BJ (cell line): Measurements from ENCODE around the gene CHL1. TPM values are rescaled to one million over a fixed set of nuclear protein-coding genes. Genes with fewer than 3 reads are reported as not detected.

Source experiments
- CTCF ChIA-PET: fragments of 350-600 bp; formaldehyde crosslinking; extraction: SDS; loops from one replicate; lab custom pipeline; 2021; ENCODE audit warnings: antibody characterized with exemption, inconsistent platforms; lab: Yijun Ruan, JAX
- POLR2A ChIA-PET: fragments of 300-600 bp; sonication (Branson Sonifier 250); formaldehyde crosslinking; extraction: SDS; loops from one replicate; lab custom pipeline; 2021; ENCODE audit warnings: antibody characterized with exemption; lab: Charles Lee
- DNase-seq: peaks from one replicate; pipeline ENCODE4 v3.0.0-alpha.2; 2011; ENCODE audit warnings: low read depth
- H3K27me3 ChIP-seq: 2 replicates; pipeline ENCODE4 v1.6.0; 2011; ENCODE audit warnings: low read length; ENCODE audit not compliant: control insufficient read depth, insufficient read depth
- H3K36me3 ChIP-seq: 2 replicates; pipeline ENCODE4 v1.5.1; 2011; ENCODE audit warnings: low read length; ENCODE audit not compliant: control insufficient read depth, insufficient read depth
- H3K4me3 ChIP-seq: 2 replicates; pipeline ENCODE4 v1.5.1; 2011; ENCODE audit warnings: low read depth, mild to moderate bottlenecking, control low read depth, low read length
- polyA plus RNA-seq: library from polyadenylated mRNA; depleted of rRNA; stranded (reverse); fragments of >200 nt; gene quantifications from 2 replicates; pipeline ENCODE4 v1.2.3, GENCODE V29; 2011
- TF ChIP-seq, protein P1 (sequence below): IDR thresholded peaks from 2 replicates; pipeline ENCODE4 v1.5.1; 2011; ENCODE audit warnings: low read depth, mild to moderate bottlenecking, control low read depth, inconsistent platforms, low read length, moderate library complexity; ENCODE audit not compliant: insufficient read depth

The CHL1 gene
- polyA plus RNA-seq, 1 experiment, result not detected

GRCh38 chr3:354432-354831 is 157.9 kb downstream of the CHL1 start:
- ChIA-PET CTCF (interaction anchor here (0.9 to 1.6 kb wide), 4 partner anchors 8 to 26 kb away, joined by 3 to 5 read pairs (median 4); no protein-coding TSS in a partner anchor), POLR2A (no interaction called here)
- Histone ChIP-seq H3K36me3 (no peaks in the 10 kb centered on the region), H3K27me3 (no peaks in the 10 kb centered on the region), H3K4me3 (no peak overlapping the region)
- DNase-seq, result no peak
- TF ChIP-seq, protein P1, sequence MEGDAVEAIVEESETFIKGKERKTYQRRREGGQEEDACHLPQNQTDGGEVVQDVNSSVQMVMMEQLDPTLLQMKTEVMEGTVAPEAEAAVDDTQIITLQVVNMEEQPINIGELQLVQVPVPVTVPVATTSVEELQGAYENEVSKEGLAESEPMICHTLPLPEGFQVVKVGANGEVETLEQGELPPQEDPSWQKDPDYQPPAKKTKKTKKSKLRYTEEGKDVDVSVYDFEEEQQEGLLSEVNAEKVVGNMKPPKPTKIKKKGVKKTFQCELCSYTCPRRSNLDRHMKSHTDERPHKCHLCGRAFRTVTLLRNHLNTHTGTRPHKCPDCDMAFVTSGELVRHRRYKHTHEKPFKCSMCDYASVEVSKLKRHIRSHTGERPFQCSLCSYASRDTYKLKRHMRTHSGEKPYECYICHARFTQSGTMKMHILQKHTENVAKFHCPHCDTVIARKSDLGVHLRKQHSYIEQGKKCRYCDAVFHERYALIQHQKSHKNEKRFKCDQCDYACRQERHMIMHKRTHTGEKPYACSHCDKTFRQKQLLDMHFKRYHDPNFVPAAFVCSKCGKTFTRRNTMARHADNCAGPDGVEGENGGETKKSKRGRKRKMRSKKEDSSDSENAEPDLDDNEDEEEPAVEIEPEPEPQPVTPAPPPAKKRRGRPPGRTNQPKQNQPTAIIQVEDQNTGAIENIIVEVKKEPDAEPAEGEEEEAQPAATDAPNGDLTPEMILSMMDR, result peak; percentile 58

DNA sequence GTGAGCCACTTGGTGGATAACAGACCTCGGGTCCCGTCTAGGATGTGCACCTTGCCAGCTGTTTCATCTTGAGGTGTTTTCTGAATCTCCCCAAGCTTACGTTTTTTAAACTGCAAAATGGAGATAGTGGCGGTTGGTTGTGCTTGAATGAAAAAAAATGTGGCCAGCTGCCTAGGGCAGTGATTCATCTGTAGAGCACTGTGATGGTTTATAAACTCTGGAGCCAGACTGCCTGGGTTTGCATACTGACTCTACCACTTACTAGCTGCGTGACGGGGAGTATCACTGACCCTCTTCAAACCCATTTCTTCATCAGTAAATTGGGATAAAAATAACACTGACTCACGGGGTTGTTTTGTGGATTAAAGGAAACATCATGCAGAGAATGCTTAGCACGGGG is 159.1 kb downstream of the CHL1 start:
- no peak overlapping the region for H3K4me3 ChIP-seq
- POLR2A ChIA-PET, result no interaction called here
- DNase-seq, result no peak
- H3K27me3 ChIP-seq, result no peaks in the 10 kb centered on the region
- CTCF ChIA-PET, result interaction anchor here (1.1 kb wide), 1 partner anchor 17 kb away, joined by 3 read pairs; no protein-coding TSS in a partner anchor
- H3K36me3 ChIP-seq, result no peaks in the 10 kb centered on the region
- TF ChIP-seq, protein P1, result no peak

GRCh38 chr3:356952-357351 is 160.4 kb downstream of the CHL1 start:
- TF ChIP-seq, protein P1, result no peak
- Histone ChIP-seq H3K27me3 (no peaks in the 10 kb centered on the region), H3K4me3 (no peak overlapping the region), H3K36me3 (no peaks in the 10 kb centered on the region)
- no peak for DNase-seq
- CTCF ChIA-PET, result no interaction called here
- POLR2A ChIA-PET, result no interaction called here

DNA sequence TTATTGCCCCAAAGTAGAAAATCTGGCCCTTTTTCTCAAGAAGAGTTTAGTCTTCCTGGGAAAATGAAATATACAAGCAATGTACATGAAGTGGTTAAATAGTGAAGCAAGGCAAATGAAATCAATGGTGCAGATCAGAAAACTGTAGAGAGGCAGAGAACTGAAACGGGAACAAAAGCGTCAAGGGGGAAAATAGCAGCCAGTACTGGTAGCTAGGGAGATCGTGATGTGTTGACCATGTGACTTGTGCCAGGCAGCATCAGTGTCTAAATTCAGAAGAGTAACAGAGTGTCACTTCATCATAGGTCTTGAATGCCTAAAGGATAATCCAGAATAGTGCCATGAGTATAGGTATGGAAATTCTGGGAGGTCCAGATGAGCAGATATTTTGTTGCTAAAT is 163.1 kb downstream of the CHL1 start:
- CTCF ChIA-PET, result no interaction called here
- no peaks in the 10 kb centered on the region for H3K27me3 ChIP-seq

GRCh38 chr3:362681-363338 is 166.2 kb downstream of the CHL1 start:
- CTCF ChIA-PET, result interaction anchor here (1.2 kb wide), 1 partner anchor 9 kb away, joined by 5 read pairs; no protein-coding TSS in a partner anchor

More for the DNA sequence above, 163.1 kb downstream of the CHL1 start:
- DNase-seq, result no peak
- TF ChIP-seq, protein P1, result no peak
- H3K4me3 ChIP-seq, result no peak overlapping the region
- POLR2A ChIA-PET, result no interaction called here
- no peaks in the 10 kb centered on the region for H3K36me3 ChIP-seq

More at GRCh38 chr3:362681-363338, 166.2 kb downstream of the CHL1 start:
- DNase-seq, result no peak
- Histone ChIP-seq H3K27me3 (no peaks in the 10 kb centered on the region), H3K4me3 (no peak overlapping the region), H3K36me3 (no peaks in the 10 kb centered on the region)
- TF ChIP-seq, protein P1, result no peak
- POLR2A ChIA-PET, result no interaction called here
